ENCODE results near the gene CRNKL1.

- no peak for TF ChIP-seq YY1 (IDR thresholded peaks at IDR 0.05; ENCODE audit: low read depth)
- TF ChIP-seq CTCF (IDR thresholded peaks at IDR 0.05) = no peak
- TF ChIP-seq TCF12 (IDR thresholded peaks at IDR 0.05) = no peak
- no peak for TF ChIP-seq EP300 (IDR thresholded peaks at IDR 0.05; ENCODE audit: borderline replicate concordance in 1 of 2, low read depth in 1 of 2, low read length in 1 of 2)
- TF ChIP-seq EZH2phosphoT487 (IDR thresholded peaks at IDR 0.05; ENCODE audit: borderline replicate concordance, low read depth) = no peak
- TF ChIP-seq NRF1 (IDR thresholded peaks at IDR 0.05; ENCODE audit: low read depth, low read length) = no peak
Observed at GRCh38 chr20:20012541-20012940, 39.7 kb downstream of the CRNKL1 start.

Data from SK-N-SH (cell line).